GM10847 (cell line): ENCODE measurements around the gene TICAM1.

Experiments
- POLR2A ChIP-seq: IDR thresholded peaks from 2 replicates; pipeline ENCODE4 v1.6.1; 2011; ENCODE audit not compliant: insufficient read length; ENCODE audit errors: extremely low read depth

TICAM1 gene

DNA sequence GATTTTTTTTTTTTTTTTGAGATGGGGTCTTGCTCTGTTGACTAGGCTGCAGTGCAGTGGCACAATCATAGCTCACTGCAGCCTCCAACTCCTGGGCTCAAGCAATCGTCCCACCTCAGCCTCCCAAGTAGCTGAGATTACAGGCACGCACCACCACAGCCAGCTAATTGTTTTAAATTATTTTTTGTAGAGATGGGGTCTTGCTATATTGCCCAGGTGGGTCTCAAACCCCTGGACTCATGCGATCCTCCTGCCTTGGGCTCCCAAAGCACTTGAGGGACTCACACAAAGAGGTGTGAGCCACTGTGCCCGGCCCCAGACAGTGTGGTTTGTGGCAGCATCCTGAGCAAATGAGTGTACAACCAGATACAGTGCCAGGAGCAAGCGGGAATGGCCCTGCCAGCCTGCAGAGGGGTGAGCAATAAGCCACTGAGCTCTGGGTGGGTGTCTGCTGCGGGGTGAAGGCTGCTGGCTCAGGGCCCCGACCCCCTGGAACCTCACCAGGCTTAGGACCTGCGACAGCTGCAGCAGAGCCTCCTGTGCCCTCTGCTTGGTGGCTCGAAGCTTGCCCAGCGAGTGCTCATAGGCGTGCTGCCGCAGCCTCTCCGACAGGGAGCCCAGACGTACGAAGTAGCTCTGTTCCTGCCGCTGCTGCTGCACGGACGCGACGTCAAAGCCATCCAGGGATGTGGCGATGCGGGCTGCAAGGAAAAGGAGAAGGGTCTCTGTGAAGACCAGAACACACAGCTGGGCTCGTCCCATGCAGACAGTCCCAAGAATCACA lies 15.9 kb upstream of the TICAM1 start:
- TF ChIP-seq POLR2A = no peak

- no peak for TF ChIP-seq POLR2A
Measured at GRCh38 chr19:4844348-4845179, 13.1 kb upstream of the TICAM1 start.

- TF ChIP-seq POLR2A = no peak
Measured at GRCh38 chr19:4843647-4843965, 12.1 kb upstream of the TICAM1 start.

DNA sequence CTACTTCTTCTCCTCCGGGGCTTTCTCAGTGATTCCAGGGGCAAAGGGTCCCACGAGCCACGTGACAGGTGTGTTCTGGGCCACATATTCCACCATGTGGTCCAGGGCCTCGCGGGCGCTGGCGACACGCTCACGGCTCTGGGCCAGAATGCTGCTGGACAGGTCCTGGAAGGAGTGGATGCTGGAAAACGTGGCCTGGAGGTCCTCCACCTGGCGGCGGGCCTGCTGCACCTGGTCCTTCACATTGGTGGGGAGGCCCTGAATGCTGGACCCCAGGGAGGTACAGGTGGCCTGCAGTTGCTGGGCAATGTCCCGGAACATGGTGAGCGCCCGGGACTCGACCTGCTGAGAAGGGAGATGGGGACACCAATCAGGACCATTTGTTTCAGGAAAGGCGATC lies 7.7 kb upstream of the TICAM1 start:
- TF ChIP-seq POLR2A = no peak

DNA sequence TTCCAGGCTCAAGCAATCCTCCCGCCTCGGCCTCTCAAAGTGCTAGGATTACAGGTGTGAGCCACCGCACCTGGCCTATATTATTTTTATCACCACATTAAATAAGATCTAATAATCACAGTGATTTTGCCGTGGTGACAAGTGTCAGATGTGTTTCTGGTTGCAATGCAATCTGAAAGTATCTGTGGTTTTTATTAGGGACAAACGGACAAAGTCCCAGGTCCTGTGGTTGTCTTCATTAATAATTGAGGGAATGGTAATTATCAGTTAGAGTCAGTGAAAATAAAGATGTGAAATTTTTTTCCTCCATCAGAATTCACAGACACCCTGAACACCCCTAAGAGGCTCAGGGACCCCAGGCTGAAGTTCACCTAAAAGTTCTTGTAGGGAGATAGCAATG lies 1.3 kb upstream of the TICAM1 start:
- no peak for TF ChIP-seq POLR2A

DNA sequence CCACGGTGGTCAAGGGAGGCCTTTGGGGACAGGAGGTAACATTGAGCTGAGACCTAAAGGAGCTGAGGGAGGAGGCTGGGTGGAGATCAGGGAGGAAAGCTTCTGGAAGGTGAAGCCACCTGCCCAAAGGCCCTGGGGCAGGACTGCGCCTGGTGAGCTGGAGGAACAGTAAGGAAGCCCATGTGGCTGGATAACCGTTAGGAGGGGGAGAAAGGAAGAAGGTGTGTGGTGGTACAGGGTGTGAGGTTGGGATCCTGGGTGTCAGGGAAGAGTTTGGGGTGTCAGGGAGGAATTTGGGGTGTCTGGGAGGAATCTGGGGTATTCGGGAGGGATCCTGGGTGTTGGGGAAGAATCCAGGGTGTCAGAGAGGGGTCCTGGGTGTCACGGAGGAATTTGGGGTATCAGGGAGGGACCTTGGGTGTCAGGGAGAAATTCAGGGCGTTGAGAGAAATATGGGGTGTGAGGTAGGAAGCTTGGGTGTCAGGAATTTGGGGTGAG lies 695 bp downstream of the TICAM1 start:
- no peak for TF ChIP-seq POLR2A

- no peak for TF ChIP-seq POLR2A
Measured at GRCh38 chr19:4830332-4830731, 1.2 kb downstream of the TICAM1 start.

- TF ChIP-seq POLR2A = no peak
Measured at GRCh38 chr19:4829001-4829712, 2.4 kb downstream of the TICAM1 start.

DNA sequence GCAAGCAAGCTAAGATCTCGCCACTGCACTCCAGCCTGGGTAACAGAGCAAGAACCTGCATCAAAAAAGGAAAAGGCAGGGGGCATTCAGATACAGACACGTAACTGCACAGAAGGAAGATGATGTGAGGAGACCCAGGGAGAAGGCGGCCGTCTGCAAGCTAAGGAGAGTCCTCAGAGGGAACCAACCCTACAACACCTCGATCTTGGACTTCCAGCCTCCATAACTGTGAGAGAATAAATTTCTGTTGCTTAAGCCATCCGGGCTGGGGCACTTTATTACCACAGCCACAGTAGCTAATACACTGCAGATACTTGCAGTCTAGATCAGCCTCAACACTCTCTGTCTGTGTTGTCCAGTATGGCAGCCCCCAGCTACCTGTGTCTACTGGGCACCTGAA lies 7.9 kb downstream of the TICAM1 start:
- TF ChIP-seq POLR2A = no peak

GRCh38 chr19:4821265-4821664 lies 10.2 kb downstream of the TICAM1 start:
- no peak for TF ChIP-seq POLR2A

DNA sequence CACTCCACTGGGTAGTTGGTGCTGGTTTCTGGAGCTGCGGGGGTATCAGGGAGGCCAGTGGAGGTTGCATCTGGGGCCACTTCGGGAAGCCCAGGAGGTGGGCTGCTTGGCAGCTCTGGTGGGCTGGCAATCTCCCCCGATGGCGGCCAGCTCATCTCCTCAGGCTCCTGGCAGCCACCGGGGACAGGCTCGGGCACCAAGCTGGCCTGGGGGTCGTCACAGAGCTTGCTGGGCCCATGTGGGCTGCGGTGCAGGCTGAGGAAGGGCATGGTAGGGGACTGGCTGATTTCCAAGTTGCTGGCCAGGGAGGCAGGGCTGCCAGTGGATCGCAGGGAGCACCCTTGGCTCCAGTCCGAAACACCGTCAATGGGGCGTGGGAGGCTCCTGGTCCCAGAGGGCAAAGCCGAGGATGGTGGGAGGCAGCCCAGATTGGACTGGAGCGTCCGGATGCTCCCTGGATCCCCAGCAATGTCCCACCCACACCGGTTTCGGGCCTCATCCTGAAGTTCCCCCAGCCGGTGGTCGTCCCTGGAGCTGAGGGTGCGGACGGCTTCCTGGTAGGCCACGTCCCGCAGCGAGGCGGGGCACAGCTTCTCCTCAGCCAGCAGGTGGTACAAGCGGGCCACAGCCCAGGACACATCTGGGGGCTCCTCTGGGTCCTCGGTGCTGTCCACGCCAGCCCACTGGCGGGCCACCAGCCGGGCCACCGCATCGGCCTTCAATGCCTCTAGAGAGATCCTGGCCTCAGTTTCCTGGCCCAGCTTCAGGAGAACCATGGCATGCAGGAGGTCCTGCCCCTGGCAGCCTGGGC lies 13.8 kb downstream of the TICAM1 start:
- TF ChIP-seq POLR2A = no peak

DNA sequence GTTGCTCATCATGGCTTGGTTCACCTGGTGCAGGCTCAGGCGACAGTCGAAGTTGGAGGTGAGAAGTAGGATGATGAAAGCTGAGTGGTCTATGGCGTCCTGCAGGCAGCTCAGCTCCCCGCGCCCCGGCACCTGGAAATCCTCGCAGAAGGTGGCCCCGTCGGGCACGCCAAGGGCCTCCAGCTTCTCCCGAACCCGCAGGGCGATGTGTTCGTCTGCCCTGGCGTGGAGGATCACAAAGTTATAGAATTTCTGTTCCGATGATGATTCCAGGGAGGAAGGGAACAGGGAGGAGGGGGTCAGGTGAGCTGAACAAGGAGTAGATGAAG lies 14.6 kb downstream of the TICAM1 start:
- no peak for TF ChIP-seq POLR2A

DNA sequence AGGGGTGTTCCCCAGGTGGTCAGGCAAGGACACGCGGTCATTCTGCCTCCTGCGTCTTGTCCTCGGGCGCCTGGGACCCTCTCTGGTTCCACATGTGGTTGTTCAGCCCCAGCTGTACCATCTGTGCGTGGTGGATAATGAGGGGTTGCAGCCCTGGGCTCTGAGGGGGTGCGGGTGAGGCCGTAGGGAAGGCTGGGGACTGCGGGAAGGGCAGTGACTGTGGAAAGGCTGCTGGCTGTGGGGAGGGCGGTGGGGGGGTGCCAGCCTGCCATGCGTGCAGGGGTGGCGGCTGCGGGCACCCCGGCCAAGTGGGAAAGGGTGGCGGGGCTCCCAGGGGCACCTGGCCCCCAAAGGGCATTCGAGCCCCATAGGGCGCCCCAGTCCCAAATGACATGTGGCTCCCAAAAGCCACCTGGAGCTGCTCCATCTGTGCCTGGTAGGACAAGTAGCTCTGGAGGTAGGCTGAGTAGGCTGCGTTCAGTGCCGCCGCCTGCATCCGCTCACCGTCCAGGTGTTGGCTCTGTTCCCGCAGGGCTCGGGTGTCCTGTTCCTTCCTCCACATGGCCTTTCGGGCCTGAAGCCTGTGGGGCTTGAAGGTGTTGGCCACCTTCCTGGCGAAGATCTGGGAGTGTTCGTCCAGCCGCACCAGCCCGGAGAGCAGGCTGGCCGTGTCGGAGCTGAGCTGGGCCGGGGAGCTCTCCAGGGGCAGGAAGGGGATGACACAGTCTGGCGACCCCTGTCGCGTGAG lies 15.1 kb downstream of the TICAM1 start:
- TF ChIP-seq POLR2A = no peak

DNA sequence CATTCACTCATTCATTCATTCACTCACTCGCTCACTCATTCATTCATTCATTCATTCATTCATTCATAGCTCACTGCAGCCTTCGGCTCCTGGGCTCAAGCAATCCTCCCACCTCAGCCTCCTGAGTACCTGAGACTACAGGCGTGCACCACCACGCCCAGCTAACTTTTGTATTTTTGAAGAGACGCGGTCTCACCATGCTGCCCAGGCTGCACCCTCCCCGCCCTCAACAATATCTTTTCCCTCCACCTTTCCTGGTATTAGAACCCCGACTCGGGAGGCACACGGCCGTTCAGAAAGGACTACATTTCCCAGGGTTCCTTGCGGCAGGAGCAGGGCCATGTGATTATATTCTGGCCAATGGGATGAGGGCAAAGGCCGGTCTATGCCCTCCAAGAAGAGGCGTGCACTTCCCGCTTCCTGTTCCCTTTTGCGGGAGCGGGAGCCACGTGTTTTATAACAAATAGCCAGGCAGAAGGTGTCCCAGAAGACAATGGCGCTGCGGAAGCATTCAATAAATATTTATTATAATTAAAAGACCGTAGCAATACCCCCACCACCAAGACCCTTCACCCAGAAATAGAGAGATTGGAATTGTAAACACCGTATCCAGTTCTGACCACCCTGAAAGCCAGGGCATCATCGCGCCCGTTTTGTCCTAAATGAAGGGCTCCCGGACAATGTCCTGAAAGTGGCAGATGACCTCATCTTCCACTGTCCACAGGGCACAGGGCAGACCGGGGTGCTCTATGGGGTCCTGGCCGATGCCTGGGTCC lies 15.9 kb downstream of the TICAM1 start:
- no peak for TF ChIP-seq POLR2A
